OCI-LY1 (cell line): Measurements from ENCODE around the gene TAX1BP1.

ENCODE experiments used
- H2AFZ ChIP-seq: fragments of 200-600 bp; sonication (generic), shearing (Covaris generic); 2 replicates; pipeline ENCODE4 v1.6.0; 2014; ENCODE audit warnings: antibody characterized with exemption, mild to moderate bottlenecking, low read length
- H3F3A ChIP-seq: fragments of 200-600 bp; sonication (generic), shearing (Covaris generic); 2 replicates; pipeline ENCODE4 v1.6.0; 2014; ENCODE audit warnings: mild to moderate bottlenecking, antibody characterized with exemption, low read length, moderate library complexity; ENCODE audit not compliant: insufficient read depth
- H3K27ac ChIP-seq: fragments of 200-600 bp; sonication (generic); 2 replicates; pipeline ENCODE4 v1.5.1; 2014; ENCODE audit warnings: low read length, mixed run types, mild to moderate bottlenecking, low read depth; ENCODE audit not compliant: poor library complexity, severe bottlenecking
- H3K27me3 ChIP-seq: fragments of 200-600 bp; sonication (generic); 2 replicates; pipeline ENCODE4 v1.6.0; 2014; ENCODE audit warnings: antibody characterized with exemption, mild to moderate bottlenecking, low read length, moderate library complexity; ENCODE audit not compliant: insufficient read depth
- H3K36me3 ChIP-seq: fragments of 200-600 bp; sonication (generic); 2 replicates; pipeline ENCODE4 v1.6.1; 2014; ENCODE audit warnings: mild to moderate bottlenecking, antibody characterized with exemption, low read length, moderate library complexity, mixed read lengths; ENCODE audit not compliant: insufficient read depth
- H3K4me1 ChIP-seq: fragments of 200-600 bp; sonication (generic); 2 replicates; pipeline ENCODE4 v1.5.1; 2014; ENCODE audit warnings: mild to moderate bottlenecking, low read length, moderate library complexity; ENCODE audit not compliant: insufficient read depth, severe bottlenecking
- H3K4me2 ChIP-seq: fragments of 200-600 bp; sonication (generic), shearing (Covaris generic); 2 replicates; pipeline ENCODE4 v1.6.1; 2014; ENCODE audit warnings: low read length
- H3K4me3 ChIP-seq: fragments of 200-600 bp; sonication (generic); 2 replicates; pipeline ENCODE4 v1.5.1; 2014; ENCODE audit warnings: low read length, low read depth, mild to moderate bottlenecking, mixed read lengths; ENCODE audit not compliant: poor library complexity, severe bottlenecking
- H3K79me2 ChIP-seq: fragments of 200-600 bp; shearing (Covaris generic); 2 replicates; pipeline ENCODE4 v1.6.1; 2016; ENCODE audit warnings: mixed run types, low read length, mixed read lengths; ENCODE audit not compliant: insufficient read depth
- H3K9ac ChIP-seq: fragments of 200-600 bp; sonication (generic), shearing (Covaris generic); 2 replicates; pipeline ENCODE4 v1.6.1; 2014; ENCODE audit warnings: mild to moderate bottlenecking, low read length, mixed read lengths
- H3K9me2 ChIP-seq: fragments of 200-600 bp; sonication (generic), shearing (Covaris generic); 2 replicates; pipeline ENCODE4 v1.6.1; 2014; ENCODE audit warnings: low read depth, mild to moderate bottlenecking, low read length, mixed read lengths
- H3K9me3 ChIP-seq: fragments of 200-600 bp; shearing (Covaris generic); 2 replicates; pipeline ENCODE4 v1.6.1; 2014; ENCODE audit warnings: low read length, mixed read lengths
- H4K20me1 ChIP-seq: fragments of 200-600 bp; sonication (generic), shearing (Covaris generic); 2 replicates; pipeline ENCODE4 v1.6.0; 2016; ENCODE audit warnings: mild to moderate bottlenecking, low read length; ENCODE audit not compliant: insufficient read depth
- EZH2 ChIP-seq: fragments of 200-600 bp; sonication (generic), shearing (Covaris generic); IDR thresholded peaks from 2 replicates; pipeline ENCODE4 v1.8.0; 2017; ENCODE audit warnings: borderline replicate concordance, mixed run types, mild to moderate bottlenecking, antibody characterized with exemption, low read length, moderate library complexity, mixed read lengths
- TF ChIP-seq, protein P1 (sequence below): fragments of 200-600 bp; sonication (generic), shearing (Covaris generic); IDR thresholded peaks from 2 replicates; pipeline ENCODE4 v1.5.1; 2017; ENCODE audit warnings: mild to moderate bottlenecking, antibody characterized with exemption, low read length, moderate library complexity, mixed read lengths

TAX1BP1 gene

GRCh38 chr7:27753863-27754262 is 13.9 kb downstream of the TAX1BP1 start:
- H3K4me1 ChIP-seq = no peaks in the 10 kb centered on the region
- TF ChIP-seq, protein P1, sequence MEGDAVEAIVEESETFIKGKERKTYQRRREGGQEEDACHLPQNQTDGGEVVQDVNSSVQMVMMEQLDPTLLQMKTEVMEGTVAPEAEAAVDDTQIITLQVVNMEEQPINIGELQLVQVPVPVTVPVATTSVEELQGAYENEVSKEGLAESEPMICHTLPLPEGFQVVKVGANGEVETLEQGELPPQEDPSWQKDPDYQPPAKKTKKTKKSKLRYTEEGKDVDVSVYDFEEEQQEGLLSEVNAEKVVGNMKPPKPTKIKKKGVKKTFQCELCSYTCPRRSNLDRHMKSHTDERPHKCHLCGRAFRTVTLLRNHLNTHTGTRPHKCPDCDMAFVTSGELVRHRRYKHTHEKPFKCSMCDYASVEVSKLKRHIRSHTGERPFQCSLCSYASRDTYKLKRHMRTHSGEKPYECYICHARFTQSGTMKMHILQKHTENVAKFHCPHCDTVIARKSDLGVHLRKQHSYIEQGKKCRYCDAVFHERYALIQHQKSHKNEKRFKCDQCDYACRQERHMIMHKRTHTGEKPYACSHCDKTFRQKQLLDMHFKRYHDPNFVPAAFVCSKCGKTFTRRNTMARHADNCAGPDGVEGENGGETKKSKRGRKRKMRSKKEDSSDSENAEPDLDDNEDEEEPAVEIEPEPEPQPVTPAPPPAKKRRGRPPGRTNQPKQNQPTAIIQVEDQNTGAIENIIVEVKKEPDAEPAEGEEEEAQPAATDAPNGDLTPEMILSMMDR = no peak
- no peak for TF ChIP-seq EZH2
- peaks cover 72% of the 10 kb centered on the region for H3K36me3 ChIP-seq
- no peaks in the 10 kb centered on the region for H4K20me1 ChIP-seq
- H3K9ac ChIP-seq = no peak overlapping the region
- no peaks in the 10 kb centered on the region for H3K9me3 ChIP-seq
- no peak overlapping the region for H3K27ac ChIP-seq
- H2AFZ ChIP-seq = no peak overlapping the region
- H3K9me2 ChIP-seq = no peaks in the 10 kb centered on the region
- H3K4me2 ChIP-seq = no peak overlapping the region
- H3F3A ChIP-seq = no peaks in the 10 kb centered on the region
- H3K27me3 ChIP-seq = no peaks in the 10 kb centered on the region
- no peaks in the 10 kb centered on the region for H3K79me2 ChIP-seq
- no peak overlapping the region for H3K4me3 ChIP-seq

GRCh38 chr7:27756298-27756697 is 16.3 kb downstream of the TAX1BP1 start:
- H3K9me2 ChIP-seq = no peaks in the 10 kb centered on the region
- H3K4me2 ChIP-seq = no peak overlapping the region
- no peak overlapping the region for H3K27ac ChIP-seq
- TF ChIP-seq, protein P1 = no peak
- no peak for TF ChIP-seq EZH2
- H3K9ac ChIP-seq = no peak overlapping the region
- no peaks in the 10 kb centered on the region for H3F3A ChIP-seq
- no peaks in the 10 kb centered on the region for H4K20me1 ChIP-seq
- no peaks in the 10 kb centered on the region for H3K9me3 ChIP-seq
- H3K36me3 ChIP-seq = peaks cover 61% of the 10 kb centered on the region
- no peak overlapping the region for H2AFZ ChIP-seq
- H3K27me3 ChIP-seq = no peaks in the 10 kb centered on the region
- H3K4me3 ChIP-seq = no peak overlapping the region
- no peaks in the 10 kb centered on the region for H3K4me1 ChIP-seq
- H3K79me2 ChIP-seq = no peaks in the 10 kb centered on the region

DNA sequence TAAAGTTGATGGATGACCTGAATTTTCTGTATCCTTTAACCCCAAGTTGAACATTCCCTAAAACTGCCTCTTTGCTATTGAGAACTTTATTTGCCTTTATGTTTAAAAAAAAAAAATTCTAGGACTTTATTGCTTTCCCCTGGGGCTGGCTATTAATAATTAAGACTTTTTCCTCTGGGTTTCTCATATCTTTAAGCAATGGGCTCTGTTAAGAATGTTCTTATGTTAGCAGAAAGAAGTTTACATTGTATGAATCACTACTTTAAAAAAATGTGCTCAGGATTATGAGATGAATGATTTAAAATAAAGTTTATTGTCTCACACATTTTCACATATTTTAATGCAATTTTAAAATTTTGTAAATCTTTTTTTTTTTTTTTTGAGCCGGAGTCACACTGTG is 19.5 kb downstream of the TAX1BP1 start:
- no peak overlapping the region for H3K27ac ChIP-seq
- no peaks in the 10 kb centered on the region for H3K27me3 ChIP-seq
- H3K9me2 ChIP-seq = no peaks in the 10 kb centered on the region
- no peak for TF ChIP-seq EZH2
- TF ChIP-seq, protein P1 = no peak
- H3K4me1 ChIP-seq = no peaks in the 10 kb centered on the region
- H3K4me3 ChIP-seq = no peak overlapping the region
- 0 out of 2 replicates have a peak, but pooled peaks cover 6% of the 10 kb centered on the region for H3K79me2 ChIP-seq
- H3F3A ChIP-seq = no peaks in the 10 kb centered on the region
- H3K4me2 ChIP-seq = no peak overlapping the region
- no peaks in the 10 kb centered on the region for H4K20me1 ChIP-seq
- no peak overlapping the region for H3K9ac ChIP-seq
- peaks cover 59% of the 10 kb centered on the region for H3K36me3 ChIP-seq
- H2AFZ ChIP-seq = no peak overlapping the region
- H3K9me3 ChIP-seq = peaks cover 4% of the 10 kb centered on the region; the same call in 1 of the 2 replicates
